ENCODE data around the gene TTC39A.
"Not testable (repeated sequence)": the region's sequence is repeated elsewhere in the genome, so short reads cannot be mapped to it uniquely, and the experiment has no call there.

Gene TTC39A

DNA sequence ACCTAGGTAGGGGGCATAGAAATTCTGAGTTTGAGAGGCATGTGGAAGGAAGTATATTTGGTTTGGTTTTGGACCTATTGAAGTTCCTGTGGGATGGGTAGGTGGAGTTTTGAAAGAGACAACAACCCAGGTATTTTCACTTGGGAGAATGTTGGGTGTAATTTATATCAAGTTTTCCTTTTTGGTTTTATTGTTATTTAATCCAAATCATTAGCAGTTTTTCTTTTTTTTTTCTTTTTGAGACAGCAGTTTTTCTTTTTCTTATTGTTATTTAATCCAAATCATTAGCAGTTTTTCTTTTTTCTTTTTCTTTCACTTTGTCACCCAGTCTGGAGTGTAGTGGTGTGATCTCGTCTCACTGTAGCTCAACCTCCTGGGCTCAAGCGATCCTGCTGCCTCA, 64.2 kb downstream of the TTC39A start:
- no peak for DNase-seq (ENCODE audit: low read depth)

DNA sequence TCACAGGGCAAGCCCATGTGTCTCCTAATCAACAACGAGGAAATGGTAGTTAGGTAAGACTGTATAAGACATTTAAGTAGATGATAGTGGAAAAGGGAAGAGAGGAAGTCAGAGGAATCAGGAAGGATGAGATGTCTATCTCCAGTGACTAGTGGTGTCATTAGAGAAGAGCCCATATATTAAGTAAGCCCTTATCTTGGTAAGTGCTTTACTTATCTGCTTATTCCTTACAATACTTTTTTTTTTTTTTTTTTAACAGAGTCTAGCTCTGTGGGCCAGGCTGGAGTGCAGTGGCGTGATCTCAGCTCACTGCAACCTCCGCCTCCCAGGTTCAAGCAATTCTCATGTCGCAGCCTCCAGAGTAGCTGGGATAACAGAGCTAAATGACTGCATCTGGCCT, 64.7 kb downstream of the TTC39A start:
- DNase-seq (ENCODE audit: low read depth), result no peak

GRCh38 chr1:51264451-51264850, 65.9 kb downstream of the TTC39A start:
- DNase-seq (ENCODE audit: low read depth), result peak; percentile 91

DNA sequence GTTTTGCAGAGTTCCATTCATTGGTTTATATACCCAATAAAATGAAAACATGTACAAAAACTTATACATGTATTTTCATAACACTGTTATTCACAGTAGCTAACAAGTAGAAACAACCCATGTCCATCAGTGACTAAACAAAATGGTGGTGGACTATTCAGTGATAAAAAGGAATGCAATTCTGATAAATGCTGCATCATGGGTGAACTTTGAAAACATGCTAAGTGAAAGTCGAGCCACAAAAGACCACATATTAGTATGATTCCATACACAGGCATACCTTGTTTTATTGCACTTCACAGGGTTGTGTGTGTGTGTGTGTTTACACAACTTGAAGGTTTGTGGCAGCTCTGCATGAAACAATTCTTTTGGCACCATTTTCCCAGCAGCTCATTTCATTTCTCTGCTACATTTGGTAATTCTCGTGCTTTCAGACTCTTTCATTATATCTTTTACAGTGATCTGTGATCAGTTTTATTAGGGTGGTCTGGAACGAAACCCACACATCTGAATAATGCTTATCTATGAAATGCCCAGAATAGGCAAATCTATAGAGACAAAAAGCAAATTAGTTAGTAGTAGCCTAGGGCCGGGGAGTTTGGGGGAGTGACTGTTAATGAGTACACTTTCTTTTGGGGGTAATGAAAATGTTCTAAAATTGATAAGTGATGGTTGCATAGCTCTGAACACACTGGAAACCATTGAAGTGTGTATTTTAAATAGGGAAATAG, 67.0 kb downstream of the TTC39A start:
- no peak for DNase-seq (ENCODE audit: low read depth)

DNA sequence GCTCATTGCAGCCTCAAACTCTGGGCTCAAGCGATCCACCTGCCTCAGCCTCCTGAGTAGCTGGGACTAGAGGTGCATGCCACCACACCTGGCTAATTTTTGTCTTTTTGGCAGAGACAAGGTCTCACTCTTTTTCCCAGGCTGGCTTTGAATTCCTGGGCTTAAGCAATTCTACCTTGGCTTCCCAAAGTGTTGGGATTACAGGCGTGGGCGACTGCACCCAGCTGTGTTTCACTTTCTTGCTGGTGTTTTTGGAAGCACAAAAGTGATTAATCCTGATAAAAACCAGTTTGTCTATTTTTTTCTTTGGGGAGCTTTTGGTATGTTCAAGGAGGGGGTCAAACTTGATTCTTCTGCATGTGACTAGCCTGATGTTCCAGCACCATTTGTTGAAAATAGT, 75.0 kb downstream of the TTC39A start:
- no peak for DNase-seq (ENCODE audit: low read depth)

DNA sequence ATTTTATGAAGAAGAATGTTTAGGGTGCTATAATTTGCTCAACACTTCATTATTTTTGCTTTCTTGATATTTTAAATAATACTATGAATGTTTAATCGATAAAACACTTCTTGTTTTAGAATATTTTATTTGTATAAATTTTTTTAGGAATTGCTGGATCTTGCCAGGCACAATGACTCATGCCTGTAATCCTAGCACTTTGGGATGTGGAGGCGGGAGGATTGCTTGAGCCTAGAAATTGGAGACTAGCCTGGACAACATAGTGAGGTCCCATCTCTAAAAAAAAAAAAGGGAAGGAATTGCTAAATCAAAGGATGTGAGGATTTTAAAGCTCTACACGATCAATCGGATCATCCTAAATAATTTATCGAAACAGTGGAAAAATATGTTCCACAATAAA, 76.7 kb downstream of the TTC39A start:
- no peak for DNase-seq (ENCODE audit: low read depth)

DNA sequence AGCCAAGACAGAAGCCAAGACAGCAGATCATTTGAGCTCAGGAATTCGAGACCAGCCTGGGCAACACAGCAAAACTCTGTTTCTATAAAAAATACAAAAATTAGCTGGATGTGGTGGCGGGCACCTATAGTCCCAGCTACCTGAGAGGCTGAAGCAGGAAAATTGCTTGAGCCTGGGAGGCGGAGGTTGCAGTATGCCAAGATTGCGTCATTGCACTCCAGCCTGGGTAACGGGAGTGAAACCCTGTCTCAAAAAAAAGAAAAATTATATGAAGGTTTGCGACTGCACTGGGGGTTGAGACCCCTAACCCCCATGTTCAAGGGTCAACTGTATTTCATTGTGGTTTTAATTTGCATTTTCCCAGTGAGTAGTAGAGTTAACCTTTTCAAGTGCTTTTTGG, 78.0 kb downstream of the TTC39A start:
- no peak for DNase-seq (ENCODE audit: low read depth)

- DNase-seq (ENCODE audit: low read depth), result not testable (repeated sequence)
Observed at GRCh38 chr1:51251165-51251564, 79.2 kb downstream of the TTC39A start.

GRCh38 chr1:51250729-51251128, 79.6 kb downstream of the TTC39A start:
- DNase-seq (ENCODE audit: low read depth), result not testable (repeated sequence)

- no peak for DNase-seq (ENCODE audit: low read depth)
Observed at GRCh38 chr1:51249445-51249844, 80.9 kb downstream of the TTC39A start.

DNA sequence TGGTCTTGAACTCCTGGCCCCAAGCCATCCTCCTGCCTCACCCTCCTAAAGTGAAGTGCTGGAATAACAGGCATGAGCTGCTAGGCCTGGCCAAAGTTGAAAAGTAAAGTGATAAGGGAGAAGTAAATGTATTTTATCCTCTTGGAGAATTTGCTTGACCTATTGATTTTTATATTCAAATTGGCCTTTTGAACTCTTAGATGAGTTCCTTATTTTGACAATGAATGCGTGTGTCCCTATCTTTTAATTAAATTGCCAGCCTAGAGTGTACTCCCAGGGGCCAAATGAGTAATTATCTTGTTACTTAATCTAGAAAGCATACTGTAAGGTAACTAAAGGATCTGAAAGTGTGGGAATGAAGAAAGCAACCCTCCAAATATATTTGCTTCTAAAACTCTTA, 82.9 kb downstream of the TTC39A start:
- no peak for DNase-seq (ENCODE audit: low read depth)

- DNase-seq (ENCODE audit: low read depth), result no peak
Observed at GRCh38 chr1:51247022-51247421, 83.3 kb downstream of the TTC39A start.

- no peak for DNase-seq (ENCODE audit: low read depth)
Observed at GRCh38 chr1:51242546-51242945, 87.8 kb downstream of the TTC39A start.

- DNase-seq (ENCODE audit: low read depth), result no peak
Observed at GRCh38 chr1:51241119-51241518, 89.2 kb downstream of the TTC39A start.

DNA sequence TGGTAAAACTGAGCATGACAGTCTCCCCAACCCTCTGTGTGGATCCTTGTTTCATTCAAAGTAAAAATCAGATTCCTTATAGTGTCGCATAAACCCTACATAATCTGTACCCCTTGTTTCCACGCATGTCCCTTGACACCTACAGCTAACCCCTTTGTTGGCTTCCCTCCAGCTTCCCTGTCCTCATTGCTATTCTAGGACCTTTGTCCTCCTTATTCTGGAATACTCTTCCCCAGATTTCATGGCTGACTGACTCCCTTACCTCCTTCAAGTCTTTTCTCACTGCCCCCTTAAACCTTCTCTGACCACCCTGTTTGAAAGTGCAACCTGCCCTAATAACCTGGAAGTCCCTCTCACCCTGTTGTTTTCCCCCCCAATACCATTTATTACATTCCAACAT, 90.3 kb downstream of the TTC39A start:
- DNase-seq (ENCODE audit: low read depth), result no peak

GRCh38 chr1:51238034-51238403, 92.3 kb downstream of the TTC39A start:
- DNase-seq (ENCODE audit: low read depth), result peak; percentile 31

- DNase-seq (ENCODE audit: low read depth), result peak; percentile 67
Observed at GRCh38 chr1:51237351-51238033, 92.9 kb downstream of the TTC39A start.

Measured in iris pigment epithelial cell (primary cell).